ENCODE results near the gene MAPK6.

DNA sequence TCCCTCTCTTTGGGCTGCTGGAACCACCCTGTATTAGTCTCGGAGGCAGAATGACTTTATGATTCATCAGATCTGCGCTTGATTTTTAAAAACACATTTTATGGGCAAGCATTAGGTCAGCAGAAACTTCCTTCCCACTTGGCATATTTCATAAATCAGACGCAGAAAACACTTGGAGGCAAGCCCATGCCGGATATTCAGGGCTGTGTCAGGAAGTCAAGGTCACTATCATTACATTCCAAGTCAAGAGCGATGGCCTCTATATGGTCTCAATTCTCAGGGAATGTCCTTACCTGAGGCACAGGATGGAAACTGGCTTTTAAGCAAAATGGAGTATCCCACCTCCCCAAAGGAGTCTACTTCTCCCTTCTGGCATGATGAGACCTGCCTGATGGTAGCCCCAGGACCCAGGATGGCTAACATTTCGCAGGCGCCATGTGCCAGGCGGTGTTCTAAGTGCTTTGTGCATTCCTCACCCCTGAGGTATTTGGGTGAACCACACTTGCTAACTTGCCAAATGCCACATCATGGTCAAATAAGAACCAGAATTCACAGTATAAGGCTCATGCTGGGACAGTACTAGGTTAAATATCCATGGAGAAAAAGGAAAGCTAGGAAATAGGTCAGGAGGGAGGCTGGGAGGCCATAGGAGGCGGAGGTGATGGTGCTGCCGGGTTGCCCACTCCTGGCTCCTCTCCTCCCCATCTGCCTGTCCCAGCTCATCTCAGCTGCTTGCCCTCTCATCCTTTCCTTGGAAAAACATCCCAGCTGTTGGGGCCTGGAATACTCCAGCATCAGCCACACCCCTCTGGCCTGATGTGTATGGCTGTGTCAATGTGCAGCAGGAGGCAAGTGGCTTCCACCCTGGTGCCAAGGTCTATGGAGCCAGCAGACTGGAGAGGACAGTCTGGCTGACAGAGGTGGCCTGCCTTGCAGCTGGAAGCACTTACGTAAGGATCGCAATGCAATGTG, 74.8 kb downstream of the MAPK6 start:
- TF ChIP-seq, protein P1, sequence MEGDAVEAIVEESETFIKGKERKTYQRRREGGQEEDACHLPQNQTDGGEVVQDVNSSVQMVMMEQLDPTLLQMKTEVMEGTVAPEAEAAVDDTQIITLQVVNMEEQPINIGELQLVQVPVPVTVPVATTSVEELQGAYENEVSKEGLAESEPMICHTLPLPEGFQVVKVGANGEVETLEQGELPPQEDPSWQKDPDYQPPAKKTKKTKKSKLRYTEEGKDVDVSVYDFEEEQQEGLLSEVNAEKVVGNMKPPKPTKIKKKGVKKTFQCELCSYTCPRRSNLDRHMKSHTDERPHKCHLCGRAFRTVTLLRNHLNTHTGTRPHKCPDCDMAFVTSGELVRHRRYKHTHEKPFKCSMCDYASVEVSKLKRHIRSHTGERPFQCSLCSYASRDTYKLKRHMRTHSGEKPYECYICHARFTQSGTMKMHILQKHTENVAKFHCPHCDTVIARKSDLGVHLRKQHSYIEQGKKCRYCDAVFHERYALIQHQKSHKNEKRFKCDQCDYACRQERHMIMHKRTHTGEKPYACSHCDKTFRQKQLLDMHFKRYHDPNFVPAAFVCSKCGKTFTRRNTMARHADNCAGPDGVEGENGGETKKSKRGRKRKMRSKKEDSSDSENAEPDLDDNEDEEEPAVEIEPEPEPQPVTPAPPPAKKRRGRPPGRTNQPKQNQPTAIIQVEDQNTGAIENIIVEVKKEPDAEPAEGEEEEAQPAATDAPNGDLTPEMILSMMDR (conservative IDR thresholded peaks at IDR 0.05; ENCODE audit: low read depth, low read length): no peak
- TF ChIP-seq, protein P2, sequence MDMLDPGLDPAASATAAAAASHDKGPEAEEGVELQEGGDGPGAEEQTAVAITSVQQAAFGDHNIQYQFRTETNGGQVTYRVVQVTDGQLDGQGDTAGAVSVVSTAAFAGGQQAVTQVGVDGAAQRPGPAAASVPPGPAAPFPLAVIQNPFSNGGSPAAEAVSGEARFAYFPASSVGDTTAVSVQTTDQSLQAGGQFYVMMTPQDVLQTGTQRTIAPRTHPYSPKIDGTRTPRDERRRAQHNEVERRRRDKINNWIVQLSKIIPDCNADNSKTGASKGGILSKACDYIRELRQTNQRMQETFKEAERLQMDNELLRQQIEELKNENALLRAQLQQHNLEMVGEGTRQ (IDR thresholded peaks at IDR 0.05; ENCODE audit: low read depth, low read length): 0 out of 2 replicates have a peak, but pooled peaks have one; percentile 27

All from IMR-90 (cell line).